ENCODE measurements around the gene SPNS2. TPM values are rescaled to one million over a fixed set of nuclear protein-coding genes. Genes with fewer than 3 reads are reported as not detected.

SPNS2 gene
- total RNA-seq, 1 donor, result 0.43 TPM

DNA sequence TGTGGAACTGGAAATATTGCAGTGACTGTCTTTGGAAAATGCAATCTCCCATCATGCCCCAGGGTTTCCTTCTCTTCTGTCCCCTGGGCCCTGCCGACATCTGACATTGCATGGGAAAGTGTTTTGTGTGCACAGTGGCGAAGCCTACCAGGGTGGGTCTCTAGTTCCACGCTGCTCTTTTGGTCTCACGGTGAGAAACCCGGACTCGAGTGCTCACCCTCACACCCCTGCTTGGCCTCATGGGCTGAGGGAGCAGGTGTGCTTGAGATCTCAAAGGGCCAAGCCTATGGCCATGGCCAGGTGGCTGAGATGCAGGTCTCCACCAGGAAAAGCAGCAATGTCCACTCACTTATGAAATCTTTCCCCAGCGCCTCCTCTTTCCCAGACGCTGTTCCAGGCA is 32.9 kb upstream of the SPNS2 start:
- TF ChIP-seq, protein P1, sequence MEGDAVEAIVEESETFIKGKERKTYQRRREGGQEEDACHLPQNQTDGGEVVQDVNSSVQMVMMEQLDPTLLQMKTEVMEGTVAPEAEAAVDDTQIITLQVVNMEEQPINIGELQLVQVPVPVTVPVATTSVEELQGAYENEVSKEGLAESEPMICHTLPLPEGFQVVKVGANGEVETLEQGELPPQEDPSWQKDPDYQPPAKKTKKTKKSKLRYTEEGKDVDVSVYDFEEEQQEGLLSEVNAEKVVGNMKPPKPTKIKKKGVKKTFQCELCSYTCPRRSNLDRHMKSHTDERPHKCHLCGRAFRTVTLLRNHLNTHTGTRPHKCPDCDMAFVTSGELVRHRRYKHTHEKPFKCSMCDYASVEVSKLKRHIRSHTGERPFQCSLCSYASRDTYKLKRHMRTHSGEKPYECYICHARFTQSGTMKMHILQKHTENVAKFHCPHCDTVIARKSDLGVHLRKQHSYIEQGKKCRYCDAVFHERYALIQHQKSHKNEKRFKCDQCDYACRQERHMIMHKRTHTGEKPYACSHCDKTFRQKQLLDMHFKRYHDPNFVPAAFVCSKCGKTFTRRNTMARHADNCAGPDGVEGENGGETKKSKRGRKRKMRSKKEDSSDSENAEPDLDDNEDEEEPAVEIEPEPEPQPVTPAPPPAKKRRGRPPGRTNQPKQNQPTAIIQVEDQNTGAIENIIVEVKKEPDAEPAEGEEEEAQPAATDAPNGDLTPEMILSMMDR (IDR thresholded peaks at IDR 0.05; ENCODE audit: insufficient read depth, low read depth, low read length), result no peak
- no peak overlapping the region for H3K4me3 ChIP-seq (ENCODE audit: low read depth, low read length)
- no peak for DNase-seq (ENCODE audit: low read depth)

DNA sequence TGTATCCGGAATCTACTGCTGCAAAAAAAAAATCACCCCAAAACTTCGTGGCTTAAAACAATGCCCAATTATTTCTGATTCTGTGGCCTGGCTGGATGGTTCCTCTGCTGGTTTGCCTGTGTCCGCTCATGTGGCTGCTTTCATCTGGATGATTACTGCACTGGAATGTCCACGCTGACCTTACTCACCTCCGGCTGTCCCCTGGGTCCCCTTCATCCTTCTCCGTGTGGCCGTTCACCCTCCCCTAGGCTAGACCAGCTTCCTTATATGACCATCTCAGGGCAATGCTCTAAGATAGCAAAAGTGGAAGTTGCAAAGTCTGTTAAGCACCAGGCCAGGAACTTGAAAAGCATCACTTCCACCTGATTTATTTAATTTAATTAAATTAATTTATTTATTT is 31.4 kb upstream of the SPNS2 start:
- DNase-seq (ENCODE audit: low read depth), result no peak
- no peak overlapping the region for H3K4me3 ChIP-seq (ENCODE audit: low read depth, low read length)
- TF ChIP-seq, protein P1 (IDR thresholded peaks at IDR 0.05; ENCODE audit: insufficient read depth, low read depth, low read length), result no peak

DNA sequence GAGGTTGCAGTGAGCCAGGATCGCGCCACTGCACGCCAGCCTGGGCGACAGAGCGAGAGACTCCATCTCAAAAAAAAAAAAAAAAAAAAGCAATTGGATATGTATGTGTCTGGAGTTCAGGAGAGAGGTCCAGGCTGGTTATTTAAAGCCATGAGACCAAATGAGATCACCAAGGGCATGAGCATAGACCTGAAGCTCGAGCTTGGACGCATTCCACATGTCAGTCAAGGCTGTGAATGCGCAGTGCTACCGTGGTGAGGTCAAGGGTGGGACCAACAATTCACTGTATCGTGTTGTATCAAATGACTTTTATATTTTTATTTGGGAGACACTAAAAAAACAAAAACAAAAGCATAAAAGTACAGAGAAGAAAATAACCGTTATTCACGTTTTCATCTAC is 29.1 kb upstream of the SPNS2 start:
- TF ChIP-seq, protein P1 (IDR thresholded peaks at IDR 0.05; ENCODE audit: insufficient read depth, low read depth, low read length), result no peak
- DNase-seq (ENCODE audit: low read depth), result no peak
- H3K4me3 ChIP-seq (ENCODE audit: low read depth, low read length), result no peak overlapping the region

DNA sequence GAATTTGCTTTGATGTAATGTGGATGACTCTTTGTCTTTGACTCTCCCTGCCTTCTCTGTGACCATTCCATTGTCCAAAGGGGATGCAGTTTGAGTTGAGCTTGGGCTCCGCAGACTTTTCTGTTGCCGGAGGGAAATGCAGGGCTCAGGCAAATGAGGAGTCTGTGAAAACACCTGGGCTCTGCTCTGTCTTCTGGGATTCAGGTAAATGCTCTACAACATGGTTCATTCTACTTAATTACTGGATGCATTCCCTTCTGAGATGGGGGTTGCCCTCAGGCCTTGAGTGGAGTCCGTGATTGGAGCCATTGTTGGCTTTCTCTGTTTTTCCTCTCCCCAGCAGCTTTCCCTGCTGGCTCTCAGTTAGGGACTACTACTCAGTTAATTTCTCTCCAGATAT is 26.4 kb upstream of the SPNS2 start:
- H3K4me3 ChIP-seq (ENCODE audit: low read depth, low read length), result no peak overlapping the region
- no peak for DNase-seq (ENCODE audit: low read depth)
- TF ChIP-seq, protein P1 (IDR thresholded peaks at IDR 0.05; ENCODE audit: insufficient read depth, low read depth, low read length), result no peak

DNA sequence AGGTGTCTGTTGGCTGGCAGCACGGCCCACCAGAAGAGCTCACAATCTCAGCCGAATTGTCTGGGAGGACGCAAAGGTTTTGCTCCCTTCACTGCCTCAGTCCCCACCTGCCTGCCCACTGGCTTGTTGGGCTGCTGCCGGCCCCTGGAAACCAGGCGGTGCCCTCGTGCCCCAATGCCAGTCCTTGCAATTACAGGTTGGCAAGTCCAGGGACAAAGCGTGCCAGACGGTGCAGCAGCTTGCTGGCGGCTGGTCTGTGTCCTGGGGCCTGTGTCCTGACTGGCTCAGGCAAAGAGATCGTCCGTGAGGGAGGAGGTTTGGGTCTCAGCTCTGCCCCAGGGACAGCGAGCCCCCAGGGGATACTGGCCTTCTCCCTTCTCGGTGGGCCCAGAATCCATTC is 24.6 kb upstream of the SPNS2 start:
- no peak overlapping the region for H3K4me3 ChIP-seq (ENCODE audit: low read depth, low read length)
- DNase-seq (ENCODE audit: low read depth), result no peak
- TF ChIP-seq, protein P1 (IDR thresholded peaks at IDR 0.05; ENCODE audit: insufficient read depth, low read depth, low read length), result no peak

DNA sequence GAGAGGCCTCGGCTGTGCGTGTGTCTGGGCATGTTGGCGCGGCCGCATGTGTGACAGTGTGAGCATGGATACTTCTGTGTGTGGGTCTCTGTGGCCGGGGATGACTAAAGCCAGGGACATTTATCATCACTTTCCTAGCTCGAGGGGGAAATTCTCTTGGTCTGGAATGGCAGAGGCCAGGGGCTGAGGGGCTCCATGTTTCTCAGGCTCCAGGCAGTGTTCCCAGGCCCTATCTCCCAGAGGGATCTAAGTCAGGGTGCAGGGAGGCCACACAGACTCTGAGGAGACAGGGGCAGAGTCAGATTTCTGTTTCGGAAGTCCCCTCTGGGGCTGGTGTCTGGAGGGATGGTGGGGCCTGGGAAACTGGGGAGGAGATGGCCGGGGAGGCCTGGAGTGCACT is 23.7 kb upstream of the SPNS2 start:
- DNase-seq (ENCODE audit: low read depth), result no peak
- no peak overlapping the region for H3K4me3 ChIP-seq (ENCODE audit: low read depth, low read length)
- TF ChIP-seq, protein P1 (IDR thresholded peaks at IDR 0.05; ENCODE audit: insufficient read depth, low read depth, low read length), result no peak

DNA sequence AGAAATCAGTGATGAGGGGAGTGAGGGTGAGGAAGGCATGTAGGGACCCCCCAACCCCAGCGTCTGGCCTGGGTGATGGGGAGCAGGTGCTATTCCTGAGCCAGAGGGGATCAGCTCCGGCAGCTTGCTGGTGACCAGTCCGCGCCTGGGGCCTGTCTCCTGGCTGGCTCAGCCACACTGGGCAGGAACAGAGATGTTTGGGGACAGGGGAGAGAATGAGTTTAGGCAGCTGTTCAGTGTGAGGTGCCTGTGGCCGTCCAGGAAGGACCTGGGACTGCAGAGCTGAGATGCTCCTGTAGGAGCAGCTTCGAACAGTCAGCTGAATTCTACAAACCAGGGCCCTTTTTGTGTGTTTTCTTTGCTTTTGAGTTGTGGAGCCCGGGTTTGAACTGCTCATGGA is 23.2 kb upstream of the SPNS2 start:
- no peak for DNase-seq (ENCODE audit: low read depth)
- TF ChIP-seq, protein P1 (IDR thresholded peaks at IDR 0.05; ENCODE audit: insufficient read depth, low read depth, low read length), result no peak

More for the DNA sequence above, 23.2 kb upstream of the SPNS2 start:
- no peak overlapping the region for H3K4me3 ChIP-seq (ENCODE audit: low read depth, low read length)
